Stimulated activated CD8-positive, alpha-beta memory T cell treated with anti-CD3 and anti-CD28 coated beads, Interleukin-15, amount 100 ng/mL, for 1 hour (primary cell): ENCODE data around the gene SYAP1.
"Not testable (repeated sequence)": the region's sequence is repeated elsewhere in the genome, so short reads cannot be mapped to it uniquely, and the experiment has no call there.

Experiments
- DNase-seq: peaks from one replicate; pipeline ENCODE4 v3.0.0-alpha.2; 2020; ENCODE audit warnings: low read depth

SYAP1 gene

DNA sequence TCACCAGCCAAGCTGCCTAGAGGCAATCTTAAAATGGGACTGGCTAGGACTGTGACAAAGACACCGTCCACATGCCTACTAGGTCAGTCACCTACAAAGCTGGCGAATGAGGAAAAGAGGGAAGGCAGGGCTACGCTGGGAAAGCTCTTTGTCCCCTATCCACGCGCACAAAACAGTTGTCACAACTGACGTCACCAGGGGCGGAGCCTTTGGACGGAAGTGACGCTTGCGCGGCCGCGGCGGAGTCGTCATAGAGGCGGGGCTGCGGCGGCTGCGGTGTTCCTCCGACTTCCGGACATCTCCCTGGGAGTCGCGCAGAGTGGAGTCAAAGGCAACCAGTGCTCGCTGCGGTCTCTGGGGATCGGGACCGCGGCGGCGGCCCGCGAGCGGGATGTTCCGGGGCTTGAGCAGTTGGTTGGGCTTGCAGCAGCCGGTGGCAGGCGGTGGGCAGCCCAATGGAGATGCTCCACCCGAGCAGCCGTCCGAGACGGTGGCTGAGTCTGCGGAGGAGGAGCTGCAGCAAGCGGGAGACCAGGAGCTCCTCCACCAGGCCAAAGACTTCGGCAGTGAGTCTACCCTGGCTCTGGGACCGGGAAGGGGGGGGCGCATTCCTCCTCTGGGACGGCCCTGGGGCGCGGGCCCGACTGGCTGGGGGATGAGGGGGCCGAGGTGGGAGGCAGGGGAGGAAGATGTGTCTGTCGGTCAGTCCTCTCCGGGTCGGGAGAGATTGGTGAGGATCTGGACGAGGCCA, at the start of gene SYAP1:
SYAP1 (plus strand) TSS at position 279 of the 751 bp plus-strand sequence; CDS start at position 392, 113 bp downstream.
- peak; percentile 84 for DNase-seq

DNA sequence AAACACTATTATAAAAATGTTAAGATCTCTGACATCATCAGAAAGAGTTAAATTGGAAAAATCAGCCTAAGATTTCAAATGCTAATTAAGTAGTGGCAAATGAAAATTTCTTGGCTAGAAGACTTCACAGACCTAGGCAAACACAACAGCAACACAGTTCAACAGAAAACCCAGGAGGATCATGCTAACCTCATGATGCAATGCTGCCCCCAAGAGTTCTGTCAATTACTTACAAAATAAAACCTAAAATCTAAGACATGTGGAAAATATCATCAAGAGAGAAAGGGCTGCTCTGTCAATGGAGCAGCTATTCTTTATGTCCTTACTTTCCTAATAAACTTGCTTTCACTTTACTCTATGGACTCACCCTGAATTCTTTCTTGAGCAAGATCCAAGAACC, 48.4 kb upstream of the SYAP1 start:
- no peak for DNase-seq

DNA sequence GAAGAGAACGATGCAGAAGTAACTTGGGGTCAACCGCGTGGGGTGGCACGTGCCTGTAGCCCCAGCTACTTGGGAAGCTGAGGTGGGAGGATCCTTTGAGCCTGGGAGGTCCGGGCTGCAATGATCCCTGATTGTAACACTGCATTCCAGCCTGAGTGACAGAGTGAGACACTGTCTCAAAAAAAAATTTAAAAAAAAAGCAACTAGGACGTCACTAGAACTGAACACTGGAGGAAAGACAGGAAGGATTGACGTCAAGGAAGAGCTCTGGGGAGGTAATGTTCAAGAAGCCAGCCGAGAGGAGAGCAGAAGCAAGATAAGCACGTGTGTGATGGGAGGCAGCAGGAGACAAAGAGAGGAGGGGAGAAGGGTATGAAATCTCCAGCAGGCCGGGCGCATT, 40.7 kb upstream of the SYAP1 start:
- DNase-seq = no peak

- no peak for DNase-seq
Observed at GRCh38 chrX:16683007-16683664, 36.3 kb upstream of the SYAP1 start.

GRCh38 chrX:16687514-16687913, 31.9 kb upstream of the SYAP1 start:
- DNase-seq = no peak

DNA sequence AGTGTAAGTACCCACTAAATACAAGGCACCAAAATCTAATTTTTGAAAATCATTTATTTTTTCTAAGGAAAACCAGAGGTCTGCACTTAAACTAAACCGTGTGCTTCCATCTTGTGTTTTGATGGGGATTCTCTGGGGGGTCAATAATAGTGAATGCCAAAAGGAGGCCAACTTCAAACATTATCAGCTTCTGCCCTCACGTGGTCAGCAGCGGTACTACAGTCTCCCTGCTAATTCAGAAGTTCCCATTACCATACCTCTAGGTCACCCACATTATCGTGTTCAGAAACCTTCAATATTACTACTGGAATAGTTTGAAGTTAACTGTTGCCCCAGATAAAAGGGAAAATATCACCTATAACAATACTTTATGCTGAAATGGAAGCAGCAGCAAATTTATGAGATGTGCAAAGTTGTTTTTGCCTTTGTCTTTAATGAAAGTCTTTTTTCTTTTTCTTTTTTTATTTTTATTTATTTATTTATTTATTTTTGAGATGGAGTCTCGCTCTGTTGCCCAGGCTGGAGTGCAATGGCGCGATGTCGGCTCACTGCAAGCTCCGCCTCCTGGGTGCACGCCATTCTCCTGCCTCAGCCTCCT, 24.2 kb upstream of the SYAP1 start:
- DNase-seq = peak; percentile 42

DNA sequence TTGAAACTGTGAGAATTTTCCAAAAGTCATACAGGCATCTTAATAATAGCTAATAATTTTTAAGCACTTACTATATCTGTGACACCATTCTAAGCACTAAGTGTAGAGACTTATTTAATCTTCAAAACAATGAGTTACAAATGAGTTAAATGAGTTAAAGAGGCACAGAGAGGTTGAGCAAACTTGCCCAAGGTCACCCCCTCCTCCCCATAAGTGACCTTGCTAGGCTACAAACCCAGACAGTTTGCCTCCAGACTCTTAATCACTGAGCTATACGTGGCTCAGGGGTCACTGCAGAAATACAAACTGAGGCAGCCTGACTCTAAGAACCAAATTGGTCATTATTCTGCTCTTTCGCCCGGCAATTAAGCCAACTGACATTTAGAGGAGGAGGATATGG, 22.5 kb upstream of the SYAP1 start:
- DNase-seq = no peak

- no peak for DNase-seq
Observed at GRCh38 chrX:16699389-16699788, 20.0 kb upstream of the SYAP1 start.

DNA sequence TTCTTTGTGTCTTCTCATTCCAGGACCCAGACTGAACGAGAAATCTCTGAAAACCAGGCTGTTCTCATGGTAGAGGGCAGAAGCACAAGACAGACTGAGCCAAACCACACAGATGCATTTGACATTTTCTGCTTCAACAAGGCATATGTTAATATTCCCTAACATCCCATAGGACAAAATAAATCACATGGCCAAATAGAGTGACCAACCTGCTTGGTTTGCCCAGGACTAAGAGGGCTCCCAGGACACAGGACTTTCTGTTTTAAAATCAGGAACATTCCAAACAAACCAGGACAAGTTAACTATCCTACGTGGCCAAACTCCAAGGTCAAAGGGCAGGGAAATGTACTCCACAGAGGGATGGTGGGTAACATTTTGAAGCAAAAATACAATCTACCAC, 18.7 kb upstream of the SYAP1 start:
- no peak for DNase-seq

- no peak for DNase-seq
Observed at GRCh38 chrX:16702700-16703599, 16.5 kb upstream of the SYAP1 start.

GRCh38 chrX:16705370-16705769, 14.0 kb upstream of the SYAP1 start:
- no peak for DNase-seq

GRCh38 chrX:16708016-16708415, 11.4 kb upstream of the SYAP1 start:
- no peak for DNase-seq

GRCh38 chrX:16711219-16711811, 8.1 kb upstream of the SYAP1 start:
- DNase-seq = no peak

DNA sequence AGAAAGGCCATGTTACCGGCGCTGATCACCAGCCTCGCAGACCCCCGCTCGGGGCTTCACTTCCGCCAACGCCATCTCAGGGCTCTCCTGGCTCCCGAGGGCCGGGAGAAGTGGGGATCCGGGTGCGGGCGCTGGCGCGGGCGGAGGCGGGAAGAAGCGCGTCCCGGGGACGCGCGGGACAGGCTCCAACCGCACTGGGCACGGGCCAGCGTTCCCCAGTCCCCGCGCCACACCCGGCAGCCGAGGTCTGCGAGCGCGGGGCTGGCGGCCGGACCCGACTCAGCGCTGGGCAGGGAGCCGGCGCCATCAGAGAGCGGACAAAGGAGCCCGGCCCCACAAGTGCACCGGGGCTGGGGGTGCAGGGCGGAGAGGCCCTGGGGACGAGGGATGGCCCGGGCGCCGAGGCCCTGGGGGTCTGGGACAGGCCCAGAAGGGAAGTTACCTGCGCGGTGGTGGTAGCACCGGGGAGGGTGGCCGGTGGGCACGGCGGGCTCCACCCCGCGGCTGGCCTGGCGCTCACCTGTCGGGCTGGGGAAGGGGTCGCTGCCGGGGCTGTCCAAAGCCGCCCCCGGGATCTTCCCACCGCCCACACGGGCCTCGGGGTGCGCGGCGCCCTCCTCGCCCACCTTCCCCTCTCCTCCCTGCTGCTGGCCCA, 7.4 kb upstream of the SYAP1 start:
- DNase-seq = no peak

GRCh38 chrX:16712548-16713155, 6.8 kb upstream of the SYAP1 start, which contains the start of gene CTPS2:
Gene CTPS2, minus strand, starts transcription at chrX:16712669. Its CDS starts 9,767 bp downstream, at chrX:16702902.
- DNase-seq = no peak

GRCh38 chrX:16714504-16714903, 4.9 kb upstream of the SYAP1 start:
- no peak for DNase-seq

DNA sequence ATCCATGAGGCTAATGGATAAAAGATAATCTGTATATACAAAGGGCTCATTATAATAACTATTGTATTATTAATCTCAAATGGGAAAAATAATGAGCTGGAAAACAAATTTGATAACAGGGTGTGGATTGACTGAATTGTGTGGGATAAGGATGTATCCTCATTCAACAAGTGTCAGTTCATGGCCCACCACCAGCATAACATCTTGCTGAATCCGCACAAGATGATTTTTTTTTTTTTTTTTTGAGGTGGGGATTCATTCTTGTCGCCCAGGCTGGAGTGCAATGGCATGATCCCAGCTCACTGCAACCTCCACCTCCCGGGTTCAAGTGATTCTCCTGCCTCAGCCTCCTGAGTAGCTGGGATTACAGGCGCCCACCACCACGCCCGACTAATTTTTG, 3.8 kb upstream of the SYAP1 start:
- DNase-seq = not testable (repeated sequence)

DNA sequence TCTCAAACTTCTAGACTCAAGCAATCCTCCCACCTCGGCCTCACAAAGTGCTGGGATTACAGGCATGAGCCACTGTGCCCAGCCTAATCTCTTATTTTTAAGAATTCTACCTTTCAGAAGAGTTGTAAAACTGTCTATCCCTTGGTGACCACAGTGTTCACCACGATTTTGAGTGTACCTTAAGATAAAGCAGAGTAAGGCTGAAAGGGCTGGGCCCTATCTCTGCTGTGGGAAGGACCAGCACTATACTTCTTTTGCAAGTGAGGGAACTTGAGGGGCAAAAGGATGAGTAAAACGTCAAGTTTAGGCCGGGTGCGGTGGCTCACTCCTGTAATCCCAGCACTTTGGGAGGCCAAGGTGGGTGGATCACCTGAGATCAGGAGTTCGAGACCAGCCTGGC, 3.0 kb upstream of the SYAP1 start:
- DNase-seq = not testable (repeated sequence)

DNA sequence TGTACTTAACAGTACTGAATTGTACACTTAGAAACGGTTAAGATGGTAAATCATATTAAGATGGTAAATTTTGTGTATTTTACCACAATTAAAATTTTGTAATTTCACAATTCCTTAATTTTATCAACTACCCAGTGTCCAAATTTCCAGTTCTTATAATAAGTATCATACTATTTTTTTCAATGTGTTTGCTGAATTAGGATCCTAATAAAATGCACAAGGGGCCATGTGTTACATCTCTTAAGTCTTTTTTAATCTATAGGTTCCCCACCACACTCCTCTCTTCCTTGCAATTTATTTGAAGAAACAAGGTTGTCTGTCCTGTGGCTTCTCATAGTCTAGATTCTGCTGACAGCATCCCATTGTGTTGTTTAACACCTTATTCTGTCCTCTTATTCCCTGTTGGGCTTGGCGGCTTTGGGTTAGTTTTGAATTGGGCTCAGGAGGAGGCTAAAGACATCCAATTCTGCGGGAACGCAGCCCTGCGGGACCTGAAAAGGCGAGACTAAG, 533 bp upstream of the SYAP1 start:
- DNase-seq = no peak

DNA sequence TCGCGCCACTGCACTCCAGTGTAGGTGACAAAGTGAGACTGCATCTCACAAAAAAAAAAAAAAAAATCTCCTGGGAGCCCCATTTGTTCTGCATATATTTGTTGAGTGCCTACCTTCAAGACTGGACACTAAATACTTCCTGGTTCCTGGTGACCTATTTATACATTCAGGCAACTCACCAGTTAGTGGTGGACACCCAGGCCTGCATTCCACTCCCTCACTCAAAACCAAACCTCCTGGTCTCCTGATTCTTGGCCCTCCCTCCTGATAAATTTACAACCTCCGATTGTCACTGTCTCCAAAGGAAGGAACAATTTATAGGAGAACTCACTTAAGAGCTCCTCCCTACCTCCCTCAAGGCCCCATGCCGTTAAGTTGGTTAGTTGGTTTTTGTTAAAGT, 3.1 kb downstream of the SYAP1 start:
- no peak for DNase-seq

DNA sequence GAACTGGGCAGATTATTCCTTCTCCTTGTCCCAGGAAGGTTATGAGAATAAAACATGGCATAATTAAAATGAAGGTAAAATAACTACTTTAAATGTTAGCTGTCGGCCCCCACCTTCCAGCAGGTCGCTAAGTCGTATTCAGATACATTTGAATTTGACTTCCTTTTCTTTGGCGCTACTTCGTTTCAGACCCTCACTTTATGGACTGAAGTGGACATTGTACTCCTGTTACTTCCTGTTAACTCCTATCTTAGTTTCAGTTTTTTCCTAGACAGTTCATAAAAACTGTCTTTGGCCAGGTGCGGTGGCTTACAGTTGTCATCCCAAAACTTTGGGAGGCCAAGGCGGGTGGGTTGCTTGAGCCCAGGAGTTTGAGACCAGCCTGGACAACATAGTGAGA, 5.7 kb downstream of the SYAP1 start:
- DNase-seq = no peak
